ENCODE measurements around the gene PLEKHM3.
"Not testable (repeated sequence)": the region's sequence is repeated elsewhere in the genome, so short reads cannot be mapped to it uniquely, and the experiment has no call there.

The PLEKHM3 gene

GRCh38 chr2:207914716-207915115, 110.6 kb downstream of the PLEKHM3 start:
- DNase-seq: no peak

GRCh38 chr2:207913772-207914358, 111.5 kb downstream of the PLEKHM3 start:
- no peak for DNase-seq

GRCh38 chr2:207911856-207912255, 113.5 kb downstream of the PLEKHM3 start:
- DNase-seq: no peak

GRCh38 chr2:207911215-207911614, 114.1 kb downstream of the PLEKHM3 start:
- DNase-seq: no peak

GRCh38 chr2:207906495-207906894, 118.8 kb downstream of the PLEKHM3 start:
- DNase-seq: not testable (repeated sequence)

GRCh38 chr2:207905546-207905945, 119.8 kb downstream of the PLEKHM3 start:
- no peak for DNase-seq

- no peak for DNase-seq
Measured at GRCh38 chr2:207903236-207903635, 122.1 kb downstream of the PLEKHM3 start.

- DNase-seq: no peak
Measured at GRCh38 chr2:207902821-207903220, 122.5 kb downstream of the PLEKHM3 start.

GRCh38 chr2:207901829-207902228, 123.5 kb downstream of the PLEKHM3 start:
- DNase-seq: no peak

GRCh38 chr2:207901401-207901800, 123.9 kb downstream of the PLEKHM3 start:
- DNase-seq: no peak

- DNase-seq: no peak
Measured at GRCh38 chr2:207898354-207898695, 127.0 kb downstream of the PLEKHM3 start.

- no peak for DNase-seq
Measured at GRCh38 chr2:207897541-207898353, 127.6 kb downstream of the PLEKHM3 start.

GRCh38 chr2:207896525-207897285, 128.6 kb downstream of the PLEKHM3 start:
- DNase-seq: no peak

GRCh38 chr2:207895274-207895860, 130.0 kb downstream of the PLEKHM3 start:
- no peak for DNase-seq

GRCh38 chr2:207892716-207893402, 132.5 kb downstream of the PLEKHM3 start:
- no peak for DNase-seq

GRCh38 chr2:207891086-207891844, 134.1 kb downstream of the PLEKHM3 start:
- DNase-seq: no peak

GRCh38 chr2:207887500-207887899, 137.8 kb downstream of the PLEKHM3 start:
- no peak for DNase-seq

GRCh38 chr2:207885010-207885409, 140.3 kb downstream of the PLEKHM3 start:
- no peak for DNase-seq

GRCh38 chr2:207884127-207884526, 141.2 kb downstream of the PLEKHM3 start:
- DNase-seq: no peak

GRCh38 chr2:207883002-207883780, 142.1 kb downstream of the PLEKHM3 start:
- DNase-seq: no peak

GRCh38 chr2:207881902-207882301, 143.4 kb downstream of the PLEKHM3 start:
- DNase-seq: no peak
